ENCODE results near the gene RPL27.

RPL27 gene

GRCh38 chr17:43020789-43021740, 22.8 kb downstream of the RPL27 start:
- DNase-seq (ENCODE audit: extremely low read depth in 1 of 2, low read depth in 1 of 2): peak in 1 of 2 donors; percentile 23

DNA sequence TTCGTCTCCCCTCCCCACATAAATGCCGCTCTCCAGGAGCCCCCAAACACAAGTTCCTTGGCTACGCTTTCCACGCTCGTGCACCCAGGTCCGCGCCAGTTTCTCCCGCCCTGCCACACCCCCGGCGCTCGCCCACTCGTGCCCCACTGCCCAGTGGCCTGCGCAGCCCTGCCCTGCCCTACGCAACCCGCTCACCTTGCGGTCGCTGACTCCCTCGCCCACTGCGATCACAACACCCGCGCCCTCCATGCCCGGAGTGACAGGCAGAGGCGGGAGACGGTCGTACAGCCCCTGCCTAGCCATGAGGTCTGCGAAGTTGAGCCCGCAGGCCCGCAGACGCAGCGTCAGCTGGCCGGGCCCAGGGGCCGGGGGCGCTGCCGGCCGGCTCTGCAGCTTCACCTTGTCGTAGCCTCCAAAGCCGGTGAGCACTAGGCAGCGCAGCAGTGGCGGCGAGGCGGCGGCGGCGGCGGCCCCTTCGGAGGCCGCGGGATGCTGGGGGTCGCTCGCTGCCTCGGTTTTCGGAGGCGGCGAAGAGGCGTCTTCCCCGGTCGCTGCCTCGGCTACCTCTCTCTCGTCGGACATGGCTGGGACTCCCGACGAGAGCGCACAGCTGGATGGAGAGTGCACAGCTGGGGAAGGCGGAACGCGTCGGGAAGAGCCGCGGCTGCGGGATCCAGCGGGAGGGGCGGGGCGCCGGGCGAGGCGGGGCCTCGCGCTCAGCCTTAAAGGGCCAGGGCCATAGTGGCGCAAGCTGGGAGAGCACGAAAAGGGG, 23.7 kb downstream of the RPL27 start, which contains the start of gene VAT1:
Gene VAT1 (minus strand): TSS at position 645 of the 772 bp plus-strand sequence. CDS start 63 bp downstream, at position 582.
- DNase-seq (ENCODE audit: extremely low read depth in 1 of 2, low read depth in 1 of 2): peak in 1 of 2 donors; percentile 46

GRCh38 chr17:43024407-43025289, 26.4 kb downstream of the RPL27 start, which contains the start of gene RND2:
Gene RND2, plus strand, starts transcription at chr17:43025231. Its CDS starts 117 bp downstream, at chr17:43025348.
- peak; percentile 55 to 65 for DNase-seq (ENCODE audit: extremely low read depth in 1 of 2, low read depth in 1 of 2)

- DNase-seq (ENCODE audit: extremely low read depth in 1 of 2, low read depth in 1 of 2): no peak
Observed at GRCh38 chr17:43025290-43025657, 27.1 kb downstream of the RPL27 start.

- DNase-seq (ENCODE audit: extremely low read depth in 1 of 2, low read depth in 1 of 2): no peak
Observed at GRCh38 chr17:43025766-43026537, 27.7 kb downstream of the RPL27 start.

- DNase-seq (ENCODE audit: extremely low read depth in 1 of 2, low read depth in 1 of 2): no peak
Observed at GRCh38 chr17:43026595-43026994, 28.4 kb downstream of the RPL27 start.

DNA sequence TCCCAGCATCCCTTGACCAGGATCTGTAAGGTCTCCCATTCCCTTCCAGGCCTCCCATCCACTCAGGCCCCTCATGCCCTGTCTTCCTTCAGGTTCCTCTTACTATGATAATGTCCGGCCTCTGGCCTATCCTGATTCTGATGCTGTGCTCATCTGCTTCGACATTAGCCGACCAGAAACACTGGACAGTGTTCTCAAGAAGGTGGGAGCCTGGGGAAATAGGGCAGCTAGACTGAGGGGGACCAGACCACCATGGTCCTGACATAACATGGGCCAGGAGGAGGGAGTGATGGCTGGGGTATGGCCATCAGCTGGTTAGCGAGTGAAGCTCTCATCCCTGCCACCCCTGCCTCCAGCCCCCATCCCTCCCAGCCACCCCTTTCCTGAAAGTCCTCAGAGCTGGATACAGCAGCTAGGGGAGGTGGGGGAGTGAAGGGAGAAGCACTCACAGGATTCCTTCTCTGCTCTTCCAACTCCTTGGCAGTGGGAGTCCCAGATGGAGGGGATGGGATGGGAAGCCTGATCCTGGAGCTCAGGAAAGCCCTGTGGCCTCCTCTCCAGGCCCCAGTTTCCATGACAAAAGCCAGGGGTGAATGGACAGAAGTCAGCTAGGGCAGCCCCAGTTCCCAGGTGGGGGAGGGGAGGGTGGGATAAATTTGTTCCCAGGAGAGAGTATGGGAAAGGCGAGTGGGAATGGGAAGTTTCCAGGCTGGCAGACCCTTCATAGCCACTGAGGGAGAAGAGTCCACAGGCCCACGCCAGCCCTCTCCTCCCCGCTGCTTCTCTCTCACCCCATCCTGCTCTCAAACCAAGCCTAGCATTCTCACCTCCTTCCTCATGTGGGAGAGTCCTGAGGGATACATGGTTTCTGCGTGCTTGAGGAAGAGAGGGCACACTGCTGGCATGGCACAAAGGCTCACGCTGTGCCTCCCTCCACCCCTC, 29.1 kb downstream of the RPL27 start:
- DNase-seq (ENCODE audit: extremely low read depth in 1 of 2, low read depth in 1 of 2): no peak

- no peak for DNase-seq (ENCODE audit: extremely low read depth in 1 of 2, low read depth in 1 of 2)
Observed at GRCh38 chr17:43028221-43028861, 30.1 kb downstream of the RPL27 start.

DNA sequence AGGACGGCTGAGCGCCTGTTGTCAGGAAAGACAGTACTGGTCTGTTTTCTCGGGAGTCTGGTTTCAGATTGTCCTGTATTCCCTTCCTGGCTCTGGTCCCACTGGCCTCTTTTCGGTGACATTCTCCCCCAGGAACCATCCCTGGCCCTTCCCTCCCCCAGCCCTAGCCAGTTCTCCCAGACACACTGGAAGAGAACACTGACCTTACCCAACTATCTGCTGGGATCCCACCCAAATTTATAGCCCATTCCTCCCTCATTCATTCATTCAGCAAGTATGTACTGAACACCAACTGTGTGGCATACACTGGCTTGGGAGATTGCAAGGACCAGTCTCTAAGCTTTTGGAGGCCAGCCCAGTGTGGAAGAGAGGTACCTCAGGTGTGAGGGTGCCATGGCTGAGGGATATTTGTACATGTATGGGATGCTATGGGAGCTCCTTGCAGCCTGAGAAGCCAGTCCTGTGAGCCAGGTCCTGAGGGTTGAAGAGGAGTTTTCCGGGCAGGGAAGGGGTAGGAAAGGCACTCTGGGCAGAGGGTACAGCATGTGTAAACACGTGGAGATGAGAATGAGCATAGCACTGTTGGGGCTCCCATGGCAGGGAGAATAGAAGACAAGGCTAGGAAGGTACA, 32.0 kb downstream of the RPL27 start:
- no peak for DNase-seq (ENCODE audit: extremely low read depth in 1 of 2, low read depth in 1 of 2)

DNA sequence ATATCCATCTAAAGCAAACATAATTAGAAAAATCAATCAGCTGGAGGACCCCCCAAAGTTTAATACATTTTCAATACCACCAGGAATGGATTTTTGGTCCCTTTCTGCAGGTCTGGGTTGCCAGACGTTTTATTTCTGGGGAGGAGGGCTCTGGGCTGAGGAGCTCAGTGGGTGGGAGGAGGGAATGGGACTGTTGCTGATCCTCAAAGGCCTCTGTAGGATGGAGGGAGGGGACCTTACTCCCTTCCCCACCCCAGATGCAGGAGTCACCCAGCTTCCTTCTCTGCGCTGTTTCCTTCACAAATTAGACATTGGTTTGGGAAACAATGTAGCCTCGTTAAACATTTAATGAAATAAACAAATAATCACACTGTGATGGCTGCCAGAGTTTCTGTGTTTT, 33.4 kb downstream of the RPL27 start:
- no peak for DNase-seq (ENCODE audit: extremely low read depth in 1 of 2, low read depth in 1 of 2)

DNA sequence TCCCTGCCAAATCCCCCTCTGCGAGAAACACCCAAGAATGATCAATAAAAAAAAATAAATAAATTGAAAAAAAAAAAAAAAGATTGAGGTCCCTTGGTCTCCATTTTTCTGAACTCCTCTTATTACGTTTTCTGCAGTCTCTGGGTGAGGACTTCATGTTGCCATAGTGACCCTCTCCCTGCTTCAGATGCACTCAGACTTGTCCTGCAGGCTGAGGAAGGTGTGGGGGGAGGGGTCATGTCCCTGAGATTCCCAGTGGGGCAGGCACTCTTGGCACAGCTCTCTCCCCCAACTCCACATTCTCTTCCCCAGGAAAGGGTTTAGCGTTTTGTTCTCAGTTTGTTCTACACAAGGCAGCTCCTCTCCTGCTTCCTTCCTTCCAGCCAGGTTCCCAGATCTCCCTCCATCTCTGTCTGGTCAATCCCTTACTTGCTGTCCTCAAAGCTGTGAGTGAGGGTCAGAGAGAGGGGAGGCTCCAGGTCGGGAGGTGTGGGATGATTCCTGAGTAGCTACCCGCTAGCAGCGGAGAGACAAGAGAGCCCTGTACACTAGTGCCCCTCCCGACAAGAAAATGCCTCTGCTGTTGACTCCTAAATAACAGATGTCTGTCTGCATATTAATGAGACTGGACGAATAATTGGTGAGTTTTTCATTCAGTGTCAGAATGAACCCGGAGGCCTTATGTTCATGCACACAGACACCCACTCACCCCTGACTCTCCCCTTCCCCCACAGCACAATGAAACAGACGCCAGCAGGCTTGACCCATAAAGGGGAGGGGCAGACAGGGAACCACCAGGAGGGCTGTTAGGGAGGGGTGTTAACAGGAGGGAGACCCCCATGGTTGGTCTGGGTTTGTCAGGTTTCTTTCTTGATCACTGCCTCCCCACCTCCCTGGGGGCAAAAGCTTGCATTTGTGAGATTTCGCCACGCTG, 36.0 kb downstream of the RPL27 start:
- DNase-seq (ENCODE audit: extremely low read depth in 1 of 2, low read depth in 1 of 2): no peak

- DNase-seq (ENCODE audit: extremely low read depth in 1 of 2, low read depth in 1 of 2): no peak
Observed at GRCh38 chr17:43034894-43035293, 36.7 kb downstream of the RPL27 start.

DNA sequence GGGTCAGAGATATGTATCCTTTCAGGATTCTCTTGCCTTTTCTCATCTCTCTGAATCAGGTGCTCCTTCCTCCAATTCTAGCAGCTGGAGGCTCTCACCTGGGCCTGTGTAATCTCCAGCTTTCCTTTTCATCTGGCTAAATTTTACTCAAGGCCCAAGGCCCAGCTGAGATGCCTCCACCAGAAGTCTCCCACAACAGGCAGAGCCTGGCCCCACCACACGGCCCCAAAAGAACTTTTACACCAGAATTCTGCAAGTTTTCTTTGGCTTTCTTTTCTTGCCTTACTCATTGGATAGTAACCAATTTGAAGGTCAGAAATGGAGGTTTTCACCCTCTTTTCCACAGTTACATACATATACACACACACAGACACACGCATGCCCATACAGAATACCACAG, 41.4 kb downstream of the RPL27 start:
- DNase-seq (ENCODE audit: extremely low read depth in 1 of 2, low read depth in 1 of 2): no peak

GRCh38 chr17:43040655-43041054, 42.4 kb downstream of the RPL27 start:
- DNase-seq (ENCODE audit: extremely low read depth in 1 of 2, low read depth in 1 of 2): no peak

DNA sequence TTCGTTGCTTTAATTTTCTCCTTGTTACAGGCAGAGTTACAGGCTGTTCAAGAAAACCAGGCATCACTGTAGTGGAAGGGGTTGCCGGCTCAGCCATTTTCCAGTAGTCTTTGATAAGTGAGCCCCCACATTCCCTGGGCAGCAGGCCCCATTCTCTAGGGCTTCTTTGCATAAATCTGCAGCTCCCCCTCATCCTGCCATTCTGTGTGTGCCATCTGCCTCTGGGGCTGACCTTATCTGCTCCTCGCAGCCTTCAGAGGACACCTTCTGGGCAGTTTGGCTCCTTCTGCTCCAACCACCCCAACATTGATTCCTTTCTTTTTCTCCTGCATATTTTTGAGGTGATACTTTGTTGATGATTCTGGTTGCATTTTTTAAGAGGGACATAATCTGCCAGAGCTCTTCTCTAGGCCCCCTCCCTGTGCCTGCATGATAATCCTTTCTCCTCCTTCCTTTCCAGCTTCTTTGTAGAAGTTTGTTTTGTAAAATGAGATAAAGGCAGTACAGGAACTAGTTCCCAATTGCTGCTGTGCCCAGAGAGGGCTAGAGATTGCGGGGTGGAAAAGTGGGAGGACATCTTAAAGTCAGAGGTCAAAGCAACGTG, 43.9 kb downstream of the RPL27 start:
- DNase-seq (ENCODE audit: extremely low read depth in 1 of 2, low read depth in 1 of 2): no peak

DNA sequence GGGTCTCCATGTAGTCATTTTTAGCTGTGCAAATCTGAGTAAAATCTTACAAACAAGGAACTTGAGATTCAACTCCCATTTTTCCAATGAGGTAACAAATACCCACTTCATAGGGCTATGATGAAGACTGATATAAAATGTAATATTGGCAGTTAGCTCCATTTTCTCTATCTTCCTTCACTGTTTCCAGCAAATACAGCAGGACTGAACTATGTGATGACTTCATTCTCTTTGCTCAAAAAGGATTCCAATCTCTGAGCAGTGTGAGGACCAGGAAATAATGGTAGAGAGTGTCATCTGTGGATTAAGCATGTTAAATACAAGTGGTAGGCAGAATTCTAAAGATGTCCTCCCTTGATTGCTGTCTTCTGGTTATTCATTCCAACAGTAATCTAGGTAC, 45.1 kb downstream of the RPL27 start:
- no peak for DNase-seq (ENCODE audit: extremely low read depth in 1 of 2, low read depth in 1 of 2)
